HG03060 (cell line): ENCODE results near the gene CEP250.
A peak's percentile ranks its signal among the peaks of the same experiment; 100 is the strongest.
"Not testable (repeated sequence)": the region's sequence is repeated elsewhere in the genome, so short reads cannot be mapped to it uniquely, and the experiment has no call there.

Source experiments
- ATAC-seq: cut with Tn5 transposase; IDR thresholded peaks from one replicate; pipeline ENCODE4 v1.9.1; 2021; ENCODE audit warnings: low read depth, moderate number of reproducible peaks; ENCODE audit not compliant: unreplicated experiment

Gene CEP250

DNA sequence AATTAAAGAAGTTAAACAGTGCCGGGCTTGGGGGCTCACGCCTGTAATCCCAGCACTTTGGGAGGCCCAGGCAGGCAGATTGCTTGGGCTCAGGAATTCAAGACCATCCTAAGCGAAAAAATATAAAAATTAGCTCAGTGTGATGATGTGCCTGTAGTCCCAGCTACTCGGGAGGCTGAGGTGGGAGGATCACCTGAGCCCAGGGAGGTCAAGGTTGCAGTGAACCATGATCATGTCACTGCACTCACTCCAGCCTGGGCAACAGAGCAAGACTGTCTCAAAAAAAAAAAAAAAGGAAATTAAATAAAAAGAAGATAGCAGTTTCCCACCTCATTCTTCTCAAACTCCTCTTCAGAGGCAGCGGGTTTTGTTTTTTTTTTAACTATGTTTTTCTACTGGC lies 62.4 kb downstream of the CEP250 start:
- ATAC-seq, result not testable (repeated sequence)

DNA sequence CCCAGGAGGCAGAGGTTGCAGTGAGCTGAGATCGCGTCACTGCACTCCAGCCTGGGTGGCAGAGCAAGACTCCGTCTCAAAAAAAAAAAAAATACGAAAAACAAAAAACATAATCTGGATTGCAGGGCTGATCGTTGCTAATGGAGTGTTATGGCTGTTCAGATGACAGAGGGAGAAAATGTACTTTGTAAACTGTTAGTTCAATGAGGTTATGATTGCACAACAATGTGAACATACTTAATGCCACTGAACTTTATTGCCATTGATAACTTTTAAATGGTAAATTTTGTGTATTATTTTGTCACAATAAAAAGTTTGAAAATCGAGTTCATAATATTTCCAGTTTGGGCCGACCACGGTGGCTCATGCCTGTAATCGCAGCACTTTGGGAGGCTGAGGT lies 63.6 kb downstream of the CEP250 start:
- no peak for ATAC-seq

DNA sequence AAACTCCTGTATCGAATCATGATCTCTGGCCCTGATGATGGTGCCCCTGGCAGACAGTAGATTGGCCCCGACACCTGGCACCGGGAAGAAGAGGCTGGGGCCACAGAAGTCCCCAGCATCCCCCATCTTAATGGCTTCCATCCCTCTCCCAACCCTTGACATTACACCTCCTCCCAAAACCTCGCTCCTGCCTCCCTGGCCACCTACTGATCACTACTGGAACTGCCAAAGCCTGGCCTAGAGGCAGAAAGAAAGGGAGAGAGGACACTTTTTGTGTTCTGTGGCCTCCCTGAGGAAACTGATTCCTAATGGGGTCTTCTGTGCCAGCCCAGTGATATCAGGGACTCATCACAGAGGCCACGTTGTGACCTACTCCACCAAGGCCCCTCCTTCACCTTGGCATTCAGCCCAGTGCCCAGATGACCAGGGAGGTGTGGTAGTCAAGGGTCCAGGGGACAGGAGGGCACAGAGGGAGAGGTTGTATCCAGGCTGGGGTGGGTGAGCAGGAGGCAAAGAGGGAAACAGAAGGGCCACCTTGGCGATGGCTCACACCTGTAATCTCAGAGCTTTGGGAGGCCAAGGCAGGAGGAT lies 68.0 kb downstream of the CEP250 start:
- no peak for ATAC-seq

DNA sequence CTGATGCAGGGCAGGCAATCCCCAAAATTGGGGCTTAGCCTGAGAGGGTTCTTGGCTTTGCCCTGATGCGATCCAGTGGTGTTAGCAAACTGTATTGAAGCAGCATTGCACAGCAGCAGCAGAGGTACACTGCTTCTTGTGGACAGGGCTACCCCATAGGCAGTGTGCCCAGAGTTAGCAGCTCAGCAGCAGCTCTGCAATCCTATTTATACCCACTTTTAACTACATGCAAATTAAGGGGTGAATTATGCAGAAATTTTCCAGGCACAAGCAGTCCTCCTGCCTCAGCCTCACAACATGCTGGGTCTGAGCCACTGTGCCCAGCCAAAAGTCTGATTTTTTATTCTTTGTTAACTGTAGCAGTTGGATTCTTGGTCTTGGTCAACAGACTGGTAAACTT lies 70.2 kb downstream of the CEP250 start:
- no peak for ATAC-seq

DNA sequence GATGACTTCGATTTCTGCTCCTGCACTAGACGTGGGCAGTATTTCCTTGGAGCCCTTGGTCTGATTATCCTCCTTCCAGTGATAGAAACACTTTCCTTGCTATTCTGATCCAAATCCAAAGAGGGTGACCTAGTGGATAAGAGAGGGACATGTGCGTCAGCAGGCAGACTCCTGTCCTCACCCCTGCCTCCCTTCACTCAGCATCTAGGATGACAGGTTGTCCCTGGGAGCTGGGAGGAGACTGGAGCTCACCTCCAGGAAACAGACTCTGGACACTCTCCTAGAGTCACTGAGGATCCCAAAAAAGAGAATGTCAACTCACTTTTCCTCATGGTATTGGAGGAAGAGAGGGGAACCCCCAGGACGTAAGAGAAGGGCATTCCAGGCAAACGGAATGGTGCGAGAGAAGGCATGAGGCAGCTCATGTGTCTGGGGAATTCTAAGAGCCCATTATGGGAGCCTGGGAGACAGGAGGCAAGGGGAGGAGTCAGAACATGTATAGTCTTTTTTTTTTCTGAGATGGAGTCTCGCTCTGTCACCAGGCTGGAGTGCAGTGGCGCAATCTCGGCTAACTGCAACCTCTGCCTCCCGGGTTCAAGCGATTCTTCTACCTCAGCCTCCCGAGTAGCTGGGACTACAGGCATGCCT lies 71.8 kb downstream of the CEP250 start:
- ATAC-seq, result no peak

DNA sequence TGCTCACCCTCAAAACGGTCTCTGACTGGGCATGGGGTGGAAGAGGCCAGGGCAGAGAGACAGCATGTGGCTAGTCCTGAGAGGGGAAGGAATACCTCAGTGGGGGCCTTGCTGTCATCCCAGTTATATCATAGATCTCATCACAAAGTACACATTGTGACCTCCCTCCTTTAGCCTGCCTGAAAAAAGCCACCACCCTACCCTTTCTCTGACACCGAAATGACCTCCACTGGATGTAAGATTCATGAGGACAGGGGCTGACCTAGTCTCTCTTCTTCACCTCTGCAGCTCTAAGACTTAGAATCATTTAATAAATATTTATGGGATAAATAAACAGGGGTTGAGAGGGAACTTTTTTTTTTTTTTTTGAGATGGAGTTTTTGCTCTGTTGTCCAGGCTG lies 74.2 kb downstream of the CEP250 start, which contains the start of gene C20orf173:
TSS of gene C20orf173 (minus strand) at position 101 of the 400 bp plus-strand sequence. CDS start 279 bp downstream, outside the sequence.
- ATAC-seq, result no peak

DNA sequence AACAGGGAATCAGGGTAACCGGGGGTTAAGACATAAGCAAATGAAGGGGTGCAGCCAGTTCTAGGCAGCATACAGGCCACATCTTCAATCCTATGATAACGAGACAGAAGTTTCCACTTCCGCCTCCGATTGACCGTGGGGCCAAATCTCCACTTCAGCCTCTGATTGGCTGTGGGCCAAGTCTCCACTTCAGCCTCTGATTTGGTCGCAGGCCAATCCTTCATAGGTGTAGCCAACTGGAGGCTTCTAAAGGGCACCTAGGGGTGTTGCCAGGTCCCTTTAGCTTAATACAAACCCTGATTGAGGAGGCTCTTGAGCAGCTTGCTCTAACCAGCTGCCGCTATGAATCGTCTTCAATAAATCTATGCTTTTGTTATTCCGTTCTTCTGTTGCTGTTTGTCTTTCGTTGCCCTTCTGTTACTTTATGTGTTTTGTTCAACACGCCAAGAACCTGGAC lies 84.4 kb downstream of the CEP250 start:
- ATAC-seq, result peak; percentile 71

DNA sequence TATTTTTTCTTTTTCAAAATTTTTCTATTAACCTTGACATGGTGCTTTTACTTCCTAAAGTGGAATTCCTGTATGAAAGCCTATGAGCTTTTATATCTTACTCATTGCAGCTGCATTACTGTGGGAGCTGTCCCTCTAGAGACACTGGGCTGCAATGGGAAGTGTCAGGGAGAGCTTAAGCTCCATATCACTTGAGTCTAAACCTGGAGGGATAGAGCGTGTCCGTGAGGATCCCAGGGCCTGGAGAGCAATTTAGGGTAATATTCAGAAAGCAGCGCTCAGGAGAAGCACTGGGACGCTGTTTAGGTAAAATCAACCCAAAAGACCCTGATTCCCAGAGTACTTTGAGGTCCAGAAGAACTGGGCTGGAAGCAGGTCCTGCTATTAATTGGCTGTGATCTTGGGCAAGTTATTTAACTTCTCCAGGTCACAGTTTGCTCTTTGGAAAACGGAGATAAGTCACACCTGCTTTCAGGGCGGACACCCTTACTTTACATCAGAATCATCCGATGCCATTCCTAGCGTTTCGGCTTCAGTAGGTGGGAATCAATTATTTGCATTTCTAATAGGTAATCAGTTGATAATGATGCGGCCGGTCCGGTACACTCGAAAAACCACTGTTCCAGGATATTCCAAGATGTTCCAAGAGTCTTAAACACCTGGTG lies 85.9 kb downstream of the CEP250 start:
- ATAC-seq, result no peak

DNA sequence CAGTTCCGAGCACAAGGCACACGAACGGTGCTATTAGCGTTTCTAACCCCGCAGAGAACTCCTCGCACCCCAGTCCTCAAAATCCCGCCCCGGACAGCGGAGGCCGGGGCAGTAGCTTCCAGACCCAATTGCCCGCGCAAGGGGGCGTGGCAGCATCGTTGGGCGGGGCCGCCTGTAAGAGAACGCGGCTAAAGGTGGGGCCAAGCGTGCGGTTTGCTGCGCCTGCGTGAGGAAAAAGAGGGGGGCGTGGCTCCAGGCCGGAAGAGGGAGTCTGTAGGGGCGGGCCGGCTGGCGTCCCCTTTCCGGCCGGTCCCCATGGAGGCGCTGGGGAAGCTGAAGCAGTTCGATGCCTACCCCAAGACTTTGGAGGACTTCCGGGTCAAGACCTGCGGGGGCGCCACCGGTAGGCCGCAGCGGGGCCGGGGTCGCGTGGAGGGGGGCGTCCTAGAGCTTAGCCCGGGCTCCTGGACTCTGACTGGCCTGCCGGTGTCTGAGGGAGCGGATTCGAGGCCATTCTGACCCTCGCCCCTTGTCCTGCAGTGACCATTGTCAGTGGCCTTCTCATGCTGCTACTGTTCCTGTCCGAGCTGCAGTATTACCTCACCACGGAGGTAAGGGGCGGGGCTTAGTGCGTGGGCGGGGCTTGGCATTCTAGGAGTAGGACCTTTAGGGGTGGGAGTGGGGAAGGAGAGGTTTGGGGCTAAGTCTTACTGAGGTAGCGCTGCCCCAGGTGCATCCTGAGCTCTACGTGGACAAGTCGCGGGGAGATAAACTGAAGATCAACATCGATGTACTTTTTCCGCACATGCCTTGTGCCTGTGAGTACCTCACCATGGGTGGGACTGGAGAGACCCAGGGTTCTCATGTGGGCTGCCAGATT lies 86.6 kb downstream of the CEP250 start, which contains the start of gene ERGIC3:
TSS of gene ERGIC3 (plus strand) at position 296 of the 880 bp plus-strand sequence. CDS start at position 316, 20 bp downstream.
- peak; percentile 45 for ATAC-seq

DNA sequence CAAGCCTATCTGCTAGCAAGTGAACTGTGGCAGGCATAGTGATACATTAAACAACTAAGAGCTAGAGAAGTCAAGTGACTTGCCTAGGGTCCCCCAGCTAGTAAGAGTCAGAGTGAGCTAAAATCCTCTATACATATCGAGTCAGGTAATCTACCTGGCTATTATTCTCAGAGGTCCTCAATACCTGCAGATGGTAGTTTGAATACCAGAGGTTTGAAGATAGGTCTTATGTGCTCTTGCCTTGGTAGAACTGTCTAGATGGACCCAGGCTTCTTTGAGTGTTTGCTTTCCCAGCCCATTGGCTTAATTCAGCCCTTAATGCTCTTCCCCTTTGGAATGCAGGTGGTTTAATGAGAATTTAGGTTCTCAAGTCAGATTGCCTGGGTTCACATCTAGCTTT lies 87.6 kb downstream of the CEP250 start:
- ATAC-seq, result no peak

DNA sequence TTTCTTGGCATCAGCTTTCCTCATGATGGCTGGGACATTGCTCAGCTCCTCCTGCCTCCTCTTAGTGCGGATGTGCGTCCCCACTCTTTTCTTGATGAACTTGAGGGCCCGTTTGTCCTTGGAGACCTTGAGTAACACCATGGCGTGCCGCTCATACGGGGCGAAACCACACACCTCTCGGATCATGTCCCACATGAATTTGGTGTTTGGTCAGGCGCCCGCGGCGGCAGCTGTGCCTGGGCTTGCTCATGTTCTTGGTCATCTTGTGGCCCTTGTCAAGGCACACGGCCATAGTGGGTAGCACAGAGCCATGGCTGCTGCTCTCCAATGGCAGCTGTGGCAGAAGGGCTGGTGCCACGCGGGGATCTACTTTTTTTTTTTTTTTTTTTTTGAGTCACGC lies 89.0 kb downstream of the CEP250 start:
- no peak for ATAC-seq

DNA sequence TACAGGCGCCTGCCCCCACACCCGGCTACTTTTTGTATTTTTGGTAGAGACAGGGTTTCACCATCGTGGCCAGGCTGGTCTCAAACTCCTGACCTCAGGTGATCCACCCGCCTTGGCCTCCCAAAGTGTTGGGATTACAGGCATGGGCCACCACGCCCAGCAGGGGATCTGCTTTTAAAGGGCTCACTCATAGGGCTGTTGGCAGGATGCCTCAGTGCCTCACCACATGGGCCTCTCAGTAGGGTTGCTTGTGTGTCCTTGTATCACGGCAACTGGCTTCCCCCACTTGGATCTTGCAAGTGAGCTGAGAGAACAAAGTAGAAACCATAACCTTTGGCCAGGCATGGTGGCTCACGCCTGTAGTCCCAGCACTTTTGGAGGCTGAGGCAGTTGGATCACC lies 89.5 kb downstream of the CEP250 start:
- not testable (repeated sequence) for ATAC-seq

DNA sequence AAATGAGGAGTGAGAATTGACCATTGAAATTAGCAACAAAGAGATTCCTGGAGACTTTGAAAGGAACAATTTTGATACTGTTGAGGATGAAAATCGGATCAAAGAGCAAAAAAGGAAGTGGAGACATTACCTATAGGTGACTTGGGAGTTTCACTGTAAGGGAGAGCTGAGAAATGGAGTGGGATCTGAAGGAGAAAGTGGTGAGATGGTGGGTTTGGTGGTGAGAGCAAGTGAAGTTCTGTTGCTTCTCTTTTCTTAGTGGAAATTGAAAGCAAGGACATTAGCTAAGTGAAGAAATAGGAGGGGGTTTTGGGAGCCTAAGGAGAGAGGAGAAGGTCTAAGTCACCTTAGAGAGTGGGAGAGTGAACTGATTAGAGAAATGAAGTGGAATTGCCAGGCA lies 90.7 kb downstream of the CEP250 start:
- no peak for ATAC-seq

DNA sequence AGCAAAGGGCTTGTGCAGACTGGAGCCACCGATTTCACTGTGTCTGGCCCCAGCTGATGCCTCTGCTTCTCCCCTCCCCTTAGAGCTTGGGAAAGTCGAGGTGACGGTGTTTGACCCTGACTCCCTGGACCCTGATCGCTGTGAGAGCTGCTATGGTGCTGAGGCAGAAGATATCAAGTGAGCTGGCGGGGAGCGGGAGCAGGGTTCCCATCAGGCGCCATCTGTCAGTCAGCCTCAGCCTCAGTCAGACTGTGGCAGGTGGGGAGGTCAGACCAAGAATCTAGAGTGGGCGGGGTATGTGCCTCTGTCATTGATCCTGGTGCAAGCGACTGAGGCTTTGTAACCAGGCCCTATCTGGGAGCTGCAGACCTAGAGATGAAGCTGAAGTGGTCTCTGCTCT lies 91.9 kb downstream of the CEP250 start:
- no peak for ATAC-seq

DNA sequence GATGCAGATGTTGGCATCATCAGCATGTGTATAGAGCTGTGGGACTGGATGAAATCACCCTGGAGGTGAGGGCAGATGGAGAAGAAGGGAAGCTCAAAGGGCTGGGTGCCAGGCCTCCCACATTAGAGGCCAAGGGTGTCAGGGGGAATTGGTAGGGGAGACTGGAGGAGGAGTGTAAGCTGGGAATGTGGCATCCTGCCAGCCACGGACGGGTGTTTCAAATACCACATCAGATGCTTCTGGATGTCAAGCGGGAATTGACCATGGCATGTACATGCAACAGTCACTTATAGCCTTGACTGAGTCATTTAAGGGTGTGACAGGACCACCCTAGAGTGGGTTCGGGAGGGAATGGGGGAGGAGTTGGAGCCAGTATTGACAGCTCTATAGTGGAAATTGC lies 96.1 kb downstream of the CEP250 start:
- no peak for ATAC-seq

DNA sequence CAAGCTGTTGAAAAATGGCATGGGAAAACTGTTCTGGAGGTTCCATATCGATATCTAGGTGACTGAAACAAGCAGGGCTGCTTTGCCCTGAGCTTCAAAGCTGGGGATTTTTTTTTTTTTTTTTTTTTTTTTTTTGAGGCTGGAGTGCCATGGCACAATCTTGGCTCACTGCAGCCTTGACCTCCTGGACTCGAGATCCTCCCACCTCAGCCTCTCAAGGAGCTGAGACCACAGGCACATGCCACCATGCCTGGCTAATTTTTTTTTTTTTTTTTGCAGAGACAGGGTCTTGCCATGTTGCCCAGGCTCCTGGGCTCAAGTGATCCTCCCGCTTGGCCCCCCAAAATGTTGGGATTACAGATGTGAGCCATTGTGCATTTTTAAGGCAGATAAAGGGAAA lies 97.5 kb downstream of the CEP250 start:
- ATAC-seq, result no peak

DNA sequence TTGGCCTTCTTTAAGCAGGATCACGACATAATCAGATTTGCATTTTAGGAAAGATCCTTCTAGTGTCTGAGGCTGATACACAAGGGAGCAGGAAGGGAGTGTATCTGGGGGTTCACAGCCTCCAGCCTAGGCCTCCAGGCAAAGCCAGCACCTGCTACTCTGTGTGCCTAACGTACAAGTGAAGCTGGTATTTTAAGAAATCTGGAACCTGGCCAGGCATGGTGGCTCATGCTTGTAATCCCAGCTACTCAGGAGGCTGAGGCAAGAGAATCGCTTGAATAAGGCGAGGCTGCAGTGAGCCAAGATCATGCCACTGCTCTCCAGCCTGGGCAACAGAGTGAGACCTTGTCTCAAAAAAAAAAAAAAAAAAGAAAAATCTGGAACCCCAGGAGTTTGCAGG lies 100.1 kb downstream of the CEP250 start:
- not testable (repeated sequence) for ATAC-seq

DNA sequence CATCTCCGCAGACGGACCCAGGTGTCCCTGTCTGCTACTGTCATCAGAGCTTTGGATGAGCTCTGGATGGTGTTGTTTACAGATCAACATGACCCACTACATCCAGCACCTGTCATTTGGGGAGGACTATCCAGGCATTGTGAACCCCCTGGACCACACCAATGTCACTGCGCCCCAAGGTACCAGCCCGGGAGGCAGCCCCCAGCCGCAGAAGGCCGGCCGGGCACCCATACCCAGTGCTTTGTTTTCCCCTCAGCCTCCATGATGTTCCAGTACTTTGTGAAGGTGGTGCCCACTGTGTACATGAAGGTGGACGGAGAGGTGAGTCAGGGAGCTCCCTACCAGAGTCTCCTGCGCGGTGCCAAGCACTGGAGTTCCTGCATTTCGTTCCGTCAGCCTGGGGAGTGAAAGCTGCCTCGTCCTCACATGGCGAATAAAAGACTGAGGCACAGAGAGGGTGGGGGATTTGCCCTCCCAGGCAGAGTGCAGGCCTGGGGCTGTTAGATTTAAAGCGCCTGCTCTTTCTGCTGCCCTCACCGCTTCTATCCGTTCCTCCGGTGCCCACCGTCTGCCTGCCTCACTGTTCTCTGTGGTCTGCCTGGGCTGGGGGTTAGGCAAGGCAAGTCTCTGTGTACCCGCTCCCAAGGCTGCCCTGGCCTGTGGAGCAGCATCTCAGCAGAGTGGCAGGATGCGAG lies 100.7 kb downstream of the CEP250 start:
- ATAC-seq, result no peak

DNA sequence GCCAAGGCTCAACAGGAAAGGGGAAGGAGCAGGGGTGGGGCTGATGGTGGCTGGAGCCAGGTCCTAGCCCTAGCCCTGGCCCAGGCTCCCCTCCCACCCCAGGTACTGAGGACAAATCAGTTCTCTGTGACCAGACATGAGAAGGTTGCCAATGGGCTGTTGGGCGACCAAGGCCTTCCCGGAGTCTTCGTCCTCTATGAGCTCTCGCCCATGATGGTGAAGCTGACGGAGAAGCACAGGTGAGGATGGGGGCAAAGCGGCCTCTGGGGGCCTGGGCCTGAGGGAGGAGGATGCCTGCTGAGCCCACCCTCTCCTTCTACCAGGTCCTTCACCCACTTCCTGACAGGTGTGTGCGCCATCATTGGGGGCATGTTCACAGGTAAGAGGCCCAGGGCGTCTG lies 101.5 kb downstream of the CEP250 start:
- no peak for ATAC-seq

DNA sequence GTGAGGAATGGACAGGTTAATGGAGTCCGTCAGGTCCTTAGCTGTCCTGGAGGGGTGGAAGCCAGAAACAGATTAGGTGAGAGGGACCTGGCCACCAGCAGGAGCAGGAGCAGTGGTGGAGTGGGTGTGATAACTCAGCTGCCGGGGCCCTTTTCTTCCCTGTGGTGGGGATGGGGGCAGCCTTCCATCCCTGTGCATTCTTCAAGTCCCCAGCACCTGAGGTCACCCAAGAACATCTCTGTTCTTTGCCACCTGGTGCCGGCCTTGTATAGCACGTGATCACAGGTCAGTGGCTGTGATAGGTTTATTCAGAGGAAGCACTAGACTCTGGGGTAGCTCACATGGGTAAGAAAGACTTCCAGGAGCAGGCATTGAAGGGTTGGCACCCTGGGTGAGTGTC lies 103.1 kb downstream of the CEP250 start:
- no peak for ATAC-seq
